HG03108 (cell line): ENCODE results near the gene CTBP2.
"Not testable (repeated sequence)": the region's sequence is repeated elsewhere in the genome, so short reads cannot be mapped to it uniquely, and the experiment has no call there.

Experiments used
- ATAC-seq: cut with Tn5 transposase; IDR thresholded peaks from one replicate; pipeline ENCODE4 v1.9.1; 2021; ENCODE audit warnings: moderate library complexity; ENCODE audit not compliant: unreplicated experiment

CTBP2 gene

DNA sequence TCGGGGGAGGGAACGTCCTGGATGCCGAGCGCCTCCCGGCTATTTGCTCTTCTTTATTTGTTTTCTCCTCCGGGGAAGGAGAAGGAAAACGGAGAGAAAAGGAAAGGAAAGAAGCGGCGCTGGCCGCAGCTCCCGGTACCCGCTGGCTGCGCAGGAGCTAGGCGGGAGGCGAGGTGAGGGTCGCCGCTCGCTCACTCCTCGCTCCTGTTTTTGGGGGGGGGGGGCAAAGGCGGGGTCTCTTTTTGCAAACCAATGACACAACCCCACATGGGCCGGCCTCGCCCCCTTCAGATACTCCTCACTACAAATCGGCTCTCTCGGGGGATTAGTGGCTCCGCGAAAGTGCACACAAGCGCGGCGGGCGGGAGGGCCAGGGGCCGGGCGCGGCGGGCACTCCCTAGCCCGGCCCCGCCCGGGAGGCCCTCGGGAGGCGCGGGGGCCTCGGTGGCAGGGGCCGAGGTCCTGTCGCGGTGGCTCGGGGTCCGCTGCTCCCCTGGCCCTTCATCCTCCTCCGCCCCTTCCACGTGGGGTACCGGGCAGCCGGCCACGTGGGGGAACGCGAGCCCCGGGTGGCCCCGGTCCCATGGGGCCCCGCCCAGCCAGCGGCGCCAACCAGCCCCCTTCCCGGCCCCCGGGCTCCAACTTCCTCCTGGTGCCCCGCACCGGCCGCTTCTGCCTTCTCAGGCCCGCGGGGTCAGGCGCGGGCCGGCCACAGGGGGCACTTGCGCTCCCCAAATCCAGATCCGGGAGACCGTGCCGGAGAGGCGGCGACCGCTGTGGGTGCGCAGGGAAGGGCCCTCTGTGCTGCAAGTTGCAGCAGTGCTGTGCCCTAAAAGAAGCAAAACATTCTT, 718 bp upstream of the CTBP2 start:
- no peak for ATAC-seq

- ATAC-seq: no peak
Measured at GRCh38 chr10:125159486-125159931, 854 bp downstream of the CTBP2 start.

GRCh38 chr10:125158601-125159485, 1.5 kb downstream of the CTBP2 start:
- ATAC-seq: no peak

GRCh38 chr10:125158275-125158600, 2.1 kb downstream of the CTBP2 start:
- no peak for ATAC-seq

GRCh38 chr10:125157505-125157904, 2.9 kb downstream of the CTBP2 start:
- no peak for ATAC-seq

DNA sequence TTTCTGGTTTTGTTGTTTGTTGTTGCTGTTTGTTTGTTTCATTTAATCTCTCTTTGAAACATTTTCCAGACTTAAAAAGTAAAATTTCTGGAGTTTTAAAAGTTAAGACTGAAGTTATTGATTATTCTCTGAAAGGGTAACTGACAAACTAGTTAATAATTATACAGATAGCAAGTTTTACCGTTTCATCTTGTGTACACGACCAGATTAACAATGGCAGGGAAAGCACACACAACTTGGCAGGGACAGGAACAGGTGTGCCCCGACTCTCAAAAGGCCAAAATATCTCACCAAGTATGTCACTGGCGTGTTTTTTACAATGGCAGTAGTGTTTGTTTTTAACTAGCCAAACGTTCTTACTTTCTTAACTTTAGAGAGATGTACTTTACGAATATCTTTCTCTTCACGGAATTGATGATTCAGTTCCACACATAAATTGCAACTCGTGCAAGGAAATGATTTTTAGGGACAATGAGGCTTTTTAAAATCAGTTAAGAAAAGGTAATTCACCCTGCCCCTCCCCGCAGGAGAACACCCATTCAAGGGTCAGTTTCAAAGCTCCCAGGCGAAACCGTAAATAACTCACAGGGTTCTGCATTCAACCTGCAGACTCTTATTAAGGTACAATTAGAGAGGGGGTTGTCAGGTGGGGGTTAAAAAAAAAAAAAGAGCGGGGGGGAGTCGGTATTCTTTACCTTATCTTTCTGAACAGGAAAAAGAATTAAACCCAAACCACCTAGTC, 3.5 kb downstream of the CTBP2 start:
- ATAC-seq: no peak

GRCh38 chr10:125156196-125156595, 4.2 kb downstream of the CTBP2 start:
- ATAC-seq: no peak

DNA sequence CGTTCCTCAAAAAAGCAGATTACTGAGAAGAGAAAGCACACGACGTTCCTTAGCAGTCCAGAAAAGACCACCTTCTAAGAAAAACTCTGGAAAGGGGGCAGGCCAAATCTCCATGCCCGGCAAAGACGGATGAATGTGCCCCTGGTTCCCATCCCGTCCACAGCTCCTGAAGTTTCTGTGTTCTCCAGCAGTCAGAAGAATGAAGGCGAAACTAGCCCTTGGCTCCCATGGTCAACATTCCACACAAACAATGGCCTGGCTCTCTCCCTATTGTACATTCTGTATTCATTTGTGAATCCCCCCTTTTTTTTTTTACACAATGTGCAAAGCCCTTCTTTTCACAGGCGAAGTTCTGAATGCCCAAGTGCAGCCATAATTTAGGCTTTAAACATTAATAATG, 5.3 kb downstream of the CTBP2 start:
- no peak for ATAC-seq

DNA sequence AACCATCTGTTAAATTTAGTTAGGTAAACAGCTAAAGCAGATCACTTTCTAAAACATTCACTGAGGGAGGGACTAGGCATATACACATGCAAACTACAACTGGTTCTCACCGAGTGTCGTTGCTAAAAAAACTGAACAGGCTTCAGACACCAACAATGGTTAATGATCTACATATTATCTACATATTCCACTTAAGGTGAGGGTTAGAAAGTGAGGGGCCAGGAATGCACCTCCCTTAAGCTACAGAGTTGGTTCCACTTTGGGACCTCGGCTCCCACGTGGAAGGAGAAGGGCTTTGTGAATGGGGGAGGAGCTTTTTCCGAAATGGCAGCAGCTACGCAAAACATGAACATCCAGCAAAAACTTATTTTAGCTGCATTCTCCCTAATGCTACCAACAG, 5.8 kb downstream of the CTBP2 start:
- ATAC-seq: no peak

DNA sequence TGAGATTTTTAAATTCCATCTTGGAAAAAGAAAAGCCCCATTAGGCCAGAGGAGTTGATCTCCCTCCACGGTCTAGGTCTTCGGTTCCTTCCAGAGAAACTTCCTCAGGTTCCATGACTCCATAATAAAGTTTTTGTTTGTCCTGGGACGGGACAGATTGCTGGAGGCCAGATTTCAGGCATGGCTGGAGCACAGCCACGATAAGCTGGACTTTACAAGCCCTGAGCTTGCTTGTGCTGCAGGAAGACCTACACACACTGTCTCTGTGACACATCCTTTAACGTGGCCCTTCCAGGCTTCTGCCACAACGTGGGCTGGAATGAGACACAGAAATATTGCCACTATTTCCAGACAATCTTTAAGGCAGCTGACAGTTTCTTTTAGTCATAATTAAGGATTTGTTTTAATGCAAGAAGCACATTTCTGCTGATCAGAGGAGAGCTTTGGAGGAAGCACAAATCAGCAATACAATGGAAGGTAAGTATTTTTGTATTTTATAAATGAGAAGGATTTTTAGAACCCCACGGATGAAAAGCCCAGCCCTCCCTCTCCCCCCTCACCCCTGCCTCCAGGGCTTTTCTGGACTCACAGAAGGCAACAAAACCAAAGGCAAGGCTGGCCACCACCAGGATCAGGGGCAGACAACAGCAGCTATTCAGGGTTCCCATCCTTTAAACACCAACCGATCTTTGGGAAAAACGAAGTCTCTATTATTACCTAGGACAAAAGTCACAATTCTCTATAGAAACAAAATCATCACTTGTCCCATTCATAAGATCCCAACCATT, 6.5 kb downstream of the CTBP2 start:
- ATAC-seq: no peak

DNA sequence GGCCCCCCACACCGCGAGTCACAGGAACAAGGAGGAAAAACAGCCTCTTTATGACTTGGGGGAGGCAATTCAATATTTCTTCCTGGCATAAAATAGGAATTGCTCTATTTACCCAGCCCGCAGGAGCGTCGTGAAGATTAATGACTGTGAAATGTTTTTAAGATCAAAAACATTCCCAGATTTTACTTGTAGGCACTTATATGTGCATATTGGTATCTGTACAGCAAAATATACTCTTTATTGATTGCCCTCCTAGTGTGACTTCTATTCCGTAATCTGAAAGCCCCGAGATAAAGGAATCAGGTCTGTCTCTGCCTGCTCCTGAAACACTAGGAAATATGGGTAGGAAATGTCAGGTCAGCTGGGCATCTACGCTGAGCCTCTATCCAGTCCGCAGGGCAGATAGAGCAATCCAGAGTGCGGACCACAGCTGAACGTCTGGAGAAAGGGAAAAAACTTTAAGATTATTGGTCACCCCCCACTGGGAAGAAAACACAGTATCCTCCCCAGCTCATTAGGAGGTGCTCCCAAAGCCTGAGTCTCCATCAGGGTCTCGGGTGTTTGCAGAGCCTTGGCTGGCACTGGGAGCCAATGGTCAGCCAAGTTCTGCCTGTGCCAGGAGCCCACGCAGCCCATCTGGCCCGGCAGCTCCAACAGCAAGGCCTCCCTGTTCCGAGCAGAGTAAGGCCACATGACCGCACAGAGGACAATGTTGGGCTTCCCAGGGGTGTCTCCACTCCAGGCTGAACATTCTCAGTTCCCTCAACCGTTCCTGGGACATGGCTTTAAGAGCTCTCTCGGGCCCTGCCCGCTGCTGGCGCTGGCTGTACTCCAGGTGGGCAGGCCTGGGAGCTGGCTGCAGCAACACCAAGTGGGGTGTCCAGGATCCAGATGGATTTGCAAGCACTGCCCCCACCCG, 7.7 kb downstream of the CTBP2 start:
- ATAC-seq: no peak

GRCh38 chr10:125151553-125152449, 8.6 kb downstream of the CTBP2 start:
- no peak for ATAC-seq

DNA sequence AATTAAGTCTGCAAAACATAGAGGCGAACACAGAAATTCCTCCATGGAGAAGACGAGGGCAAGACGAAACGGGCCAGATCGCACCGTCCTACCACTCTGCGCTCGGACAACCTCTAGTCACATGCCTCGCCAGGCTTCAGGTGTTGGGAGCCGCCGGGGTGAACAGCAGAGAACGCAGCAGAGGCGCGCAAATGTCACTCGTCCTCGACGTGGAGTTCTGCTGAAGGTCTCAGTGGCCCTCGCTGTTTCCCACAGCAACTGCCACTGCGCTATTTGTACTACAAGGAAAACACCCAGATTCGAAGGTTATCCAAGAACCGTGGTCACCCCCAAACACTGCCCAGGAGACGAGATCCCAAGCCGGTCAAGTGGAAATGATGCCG, 9.2 kb downstream of the CTBP2 start:
- no peak for ATAC-seq

DNA sequence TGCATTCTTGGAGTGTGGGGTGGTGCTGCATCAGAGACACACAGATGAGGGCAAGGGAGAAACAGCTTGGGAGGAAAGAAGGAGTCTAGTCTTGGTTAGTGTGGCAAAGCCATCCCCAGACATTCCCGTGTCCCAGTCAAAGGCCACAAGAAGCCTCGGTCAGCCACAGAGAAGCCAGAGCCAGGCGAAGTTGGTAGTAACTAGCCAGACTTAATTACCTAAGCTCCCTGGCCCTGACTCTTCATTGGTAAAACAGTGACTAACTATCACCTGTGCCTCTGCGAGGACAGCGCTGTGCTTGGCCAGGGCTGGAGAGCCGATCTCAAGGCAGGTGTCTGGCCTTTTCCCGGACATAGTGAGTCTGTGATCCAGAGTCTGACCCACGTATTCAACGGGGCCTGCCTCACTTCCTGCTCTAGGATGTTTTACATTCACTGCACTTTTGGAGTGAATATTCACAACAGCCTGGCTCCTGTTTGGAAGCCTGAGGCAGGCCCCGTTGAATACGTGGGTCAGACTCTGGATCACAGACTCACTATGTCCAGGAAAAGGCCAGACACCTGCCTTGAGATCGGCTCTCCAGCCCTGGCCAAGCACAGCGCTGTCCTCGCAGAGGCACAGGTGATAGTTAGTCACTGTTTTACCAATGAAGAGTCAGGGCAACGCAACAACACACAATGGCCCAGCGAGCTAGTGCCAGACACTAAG, 9.8 kb downstream of the CTBP2 start:
- not testable (repeated sequence) for ATAC-seq

- ATAC-seq: no peak
Measured at GRCh38 chr10:125149680-125150047, 10.7 kb downstream of the CTBP2 start.

DNA sequence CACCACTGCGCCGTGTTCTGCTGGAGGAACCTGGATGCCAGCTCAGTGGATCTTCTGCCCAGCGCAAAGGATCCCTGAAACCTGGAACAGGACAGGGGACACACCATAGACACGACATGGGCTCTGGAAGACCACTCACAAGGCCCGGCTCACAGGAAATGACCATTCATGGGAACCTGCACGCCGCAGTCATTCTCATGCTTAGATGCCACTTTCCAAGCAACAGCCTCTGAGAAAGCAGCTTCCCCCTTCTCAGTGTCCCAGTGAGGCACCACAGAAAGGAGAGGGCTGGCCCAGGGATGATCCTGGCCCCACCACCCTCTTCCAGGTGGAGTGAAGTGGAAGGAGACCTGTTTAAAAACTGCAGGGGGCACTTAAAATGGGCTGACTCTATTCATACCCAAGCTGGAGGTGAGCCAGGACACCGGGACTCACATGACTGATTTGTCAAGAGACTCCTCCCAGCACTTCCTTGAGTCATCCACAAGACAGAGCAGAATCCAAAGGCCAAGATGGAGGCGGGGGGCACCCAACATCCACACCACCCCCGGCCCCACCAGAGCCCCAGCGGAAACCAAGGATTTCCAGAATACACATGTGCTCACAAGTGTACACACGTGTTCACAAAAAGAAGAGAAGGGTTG, 11.2 kb downstream of the CTBP2 start:
- ATAC-seq: no peak

DNA sequence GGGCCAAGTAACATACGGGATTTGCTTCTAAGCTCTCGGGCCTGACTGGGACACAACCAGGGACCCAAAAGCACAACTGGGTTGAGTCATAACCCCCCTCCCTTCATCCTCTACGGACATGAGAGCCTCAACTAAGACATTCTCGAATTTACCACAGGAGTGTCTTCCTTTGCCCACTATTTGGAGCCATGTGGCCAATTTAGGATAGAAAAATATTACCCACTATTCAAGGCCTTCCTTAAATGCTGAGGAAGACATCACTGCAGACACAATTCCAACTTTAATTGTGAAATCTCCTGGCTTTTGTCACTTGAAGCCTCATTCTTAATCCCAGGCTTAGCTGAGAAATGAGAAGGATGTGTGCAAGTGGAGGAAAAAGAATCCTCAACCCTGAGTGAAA, 11.8 kb downstream of the CTBP2 start:
- no peak for ATAC-seq
